Caco-2 (cell line): ENCODE measurements around the gene VTI1A. TPM values are rescaled to one million over a fixed set of nuclear protein-coding genes. Genes with fewer than 3 reads are reported as not detected.

Experiments used
- BruUV-seq: library from RNA; stranded (reverse); fragments of 400-500 nt; replicated peaks from 2 replicates; lab custom pipeline; 2021; lab: Mats Ljungman, UMichigan
- CTCF ChIA-PET: fragments of 300-600 bp; sonication (Branson Sonifier 250); formaldehyde crosslinking; loops from one replicate; lab custom pipeline; 2022; ENCODE audit warnings: antibody characterized with exemption; lab: Charles Lee
- POLR2A ChIA-PET: fragments of 300-600 bp; sonication (Branson Sonifier 250); formaldehyde crosslinking; loops from one replicate; lab custom pipeline; 2022; ENCODE audit warnings: antibody characterized with exemption; lab: Charles Lee
- DNase-seq, 2 experiments: peaks; one replicate each; pipeline versions ENCODE4 v3.0.0 to v3.0.0-alpha.2; 2020 to 2022
- H3K27me3 ChIP-seq: replicated peaks from 2 replicates; pipeline ENCODE4 v1.6.0; 2011; ENCODE audit warnings: low read length; ENCODE audit not compliant: control insufficient read depth, insufficient read depth
- H3K36me3 ChIP-seq: 2 replicates; pipeline ENCODE4 v1.5.1; 2011; ENCODE audit warnings: low read length; ENCODE audit not compliant: control insufficient read depth, insufficient read depth
- H3K4me1 ChIP-seq: fragments of 250-450 bp; sonication (Bioruptor Pico); 2 replicates; pipeline ENCODE4 v1.5.1; 2020; ENCODE audit warnings: mild to moderate bottlenecking
- H3K4me3 ChIP-seq: 2 replicates; pipeline ENCODE4 v1.5.1; 2011; ENCODE audit warnings: low read depth, mild to moderate bottlenecking, control low read depth, low read length
- H3K9me3 ChIP-seq: fragments of 250-450 bp; sonication (Bioruptor Pico); 2 replicates; pipeline ENCODE4 v1.5.1; 2020; ENCODE audit warnings: mild to moderate bottlenecking, moderate library complexity
- H3K27ac Mint-ChIP-seq: one replicate; pipeline ENCODE4 v1.8.0; 2022; ENCODE audit warnings: mixed read lengths; ENCODE audit not compliant: unreplicated experiment
- H3K27me3 Mint-ChIP-seq: one replicate; pipeline ENCODE4 v1.8.0; 2022; ENCODE audit warnings: mixed read lengths; ENCODE audit not compliant: insufficient read depth, unreplicated experiment
- H3K36me3 Mint-ChIP-seq: one replicate; pipeline ENCODE4 v1.8.0; 2022; ENCODE audit warnings: mild to moderate bottlenecking, mixed read lengths; ENCODE audit not compliant: insufficient read depth, unreplicated experiment
- H3K4me1 Mint-ChIP-seq: one replicate; pipeline ENCODE4 v1.8.0; 2022; ENCODE audit warnings: low read depth, mixed read lengths; ENCODE audit not compliant: unreplicated experiment
- H3K4me3 Mint-ChIP-seq: one replicate; pipeline ENCODE4 v1.8.0; 2022; ENCODE audit warnings: mild to moderate bottlenecking, moderate library complexity, mixed read lengths; ENCODE audit not compliant: unreplicated experiment
- H3K9me3 Mint-ChIP-seq: one replicate; pipeline ENCODE4 v1.8.0; 2022; ENCODE audit warnings: mixed read lengths; ENCODE audit not compliant: unreplicated experiment
- intact Hi-C: fragments of 100-400 bp; cut with micrococcal nuclease; formaldehyde crosslinking; loops from one replicate; pipeline ENCODE4 v1.10.0; 2022; ENCODE audit not compliant: unreplicated experiment
- total RNA-seq: library from RNA; stranded (reverse); gene quantifications from 2 replicates; pipeline ENCODE4 v1.2.3, GENCODE V29; 2022
- TF ChIP-seq, protein P1 (sequence below), 2 experiments: fragments of 200-600 bp in 1 of 2; IDR thresholded peaks; 1 replicate in 1 of 2; 2 replicates in 1 of 2; pipeline versions ENCODE4 v1.5.1 to v1.8.0; 2011 to 2022; ENCODE audit warnings: antibody characterized with exemption in 1 of 2, control low read depth in 1 of 2, inconsistent platforms in 1 of 2, low read depth in 1 of 2, low read length in 1 of 2, mild to moderate bottlenecking in 1 of 2, moderate library complexity in 1 of 2; ENCODE audit not compliant: insufficient read depth in 1 of 2, severe bottlenecking in 1 of 2, unreplicated experiment in 1 of 2

VTI1A gene
- total RNA-seq, 1 experiment from 2014 or later, result 45.6 TPM

DNA sequence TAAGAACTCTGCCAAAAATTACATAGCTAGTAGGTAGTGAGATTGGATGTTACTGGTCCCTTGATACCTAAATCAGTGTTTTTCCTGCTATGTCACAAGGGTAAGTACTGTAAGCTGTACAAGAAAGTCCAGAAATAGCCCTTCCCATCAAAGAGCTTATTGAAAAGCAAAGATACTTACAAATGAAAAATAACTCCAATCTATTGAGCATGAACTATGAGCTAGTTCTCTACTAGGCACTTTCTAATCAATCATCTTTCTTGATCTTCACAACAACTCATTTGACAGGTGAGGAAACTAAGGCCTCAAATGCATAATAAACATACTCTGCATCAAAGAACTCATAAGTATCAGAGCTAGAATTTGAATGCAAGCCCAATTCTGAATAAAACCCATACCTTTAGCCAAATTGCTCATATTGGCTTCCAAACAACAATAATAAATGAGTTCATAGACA lies 253.2 kb downstream of the VTI1A start:
- TF ChIP-seq, protein P1, sequence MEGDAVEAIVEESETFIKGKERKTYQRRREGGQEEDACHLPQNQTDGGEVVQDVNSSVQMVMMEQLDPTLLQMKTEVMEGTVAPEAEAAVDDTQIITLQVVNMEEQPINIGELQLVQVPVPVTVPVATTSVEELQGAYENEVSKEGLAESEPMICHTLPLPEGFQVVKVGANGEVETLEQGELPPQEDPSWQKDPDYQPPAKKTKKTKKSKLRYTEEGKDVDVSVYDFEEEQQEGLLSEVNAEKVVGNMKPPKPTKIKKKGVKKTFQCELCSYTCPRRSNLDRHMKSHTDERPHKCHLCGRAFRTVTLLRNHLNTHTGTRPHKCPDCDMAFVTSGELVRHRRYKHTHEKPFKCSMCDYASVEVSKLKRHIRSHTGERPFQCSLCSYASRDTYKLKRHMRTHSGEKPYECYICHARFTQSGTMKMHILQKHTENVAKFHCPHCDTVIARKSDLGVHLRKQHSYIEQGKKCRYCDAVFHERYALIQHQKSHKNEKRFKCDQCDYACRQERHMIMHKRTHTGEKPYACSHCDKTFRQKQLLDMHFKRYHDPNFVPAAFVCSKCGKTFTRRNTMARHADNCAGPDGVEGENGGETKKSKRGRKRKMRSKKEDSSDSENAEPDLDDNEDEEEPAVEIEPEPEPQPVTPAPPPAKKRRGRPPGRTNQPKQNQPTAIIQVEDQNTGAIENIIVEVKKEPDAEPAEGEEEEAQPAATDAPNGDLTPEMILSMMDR (IDR thresholded peaks at IDR 0.05; ENCODE audit: insufficient read depth in 1 of 2, low read depth in 1 of 2, low read length in 1 of 2, severe bottlenecking in 1 of 2, unreplicated experiment in 1 of 2), result no peak
- Mint-ChIP-seq H3K9me3 (no peaks in the 10 kb centered on the region), H3K36me3 (no peaks in the 10 kb centered on the region), H3K4me3 (no peak overlapping the region), H3K4me1 (no peaks in the 10 kb centered on the region), H3K27me3 (no peaks in the 10 kb centered on the region), H3K27ac (no peak overlapping the region)
- Histone ChIP-seq H3K36me3 (no peaks in the 10 kb centered on the region), H3K27me3 (no peaks in the 10 kb centered on the region), H3K4me3 (no peak overlapping the region), H3K4me1 (peaks cover 5% of the 10 kb centered on the region), H3K9me3 (no peaks in the 10 kb centered on the region)
- BruUV-seq, result no TSS peak
- intact Hi-C loops, result no loop called here
- no peak for DNase-seq
- ChIA-PET CTCF (no interaction called here), POLR2A (no interaction called here)

DNA sequence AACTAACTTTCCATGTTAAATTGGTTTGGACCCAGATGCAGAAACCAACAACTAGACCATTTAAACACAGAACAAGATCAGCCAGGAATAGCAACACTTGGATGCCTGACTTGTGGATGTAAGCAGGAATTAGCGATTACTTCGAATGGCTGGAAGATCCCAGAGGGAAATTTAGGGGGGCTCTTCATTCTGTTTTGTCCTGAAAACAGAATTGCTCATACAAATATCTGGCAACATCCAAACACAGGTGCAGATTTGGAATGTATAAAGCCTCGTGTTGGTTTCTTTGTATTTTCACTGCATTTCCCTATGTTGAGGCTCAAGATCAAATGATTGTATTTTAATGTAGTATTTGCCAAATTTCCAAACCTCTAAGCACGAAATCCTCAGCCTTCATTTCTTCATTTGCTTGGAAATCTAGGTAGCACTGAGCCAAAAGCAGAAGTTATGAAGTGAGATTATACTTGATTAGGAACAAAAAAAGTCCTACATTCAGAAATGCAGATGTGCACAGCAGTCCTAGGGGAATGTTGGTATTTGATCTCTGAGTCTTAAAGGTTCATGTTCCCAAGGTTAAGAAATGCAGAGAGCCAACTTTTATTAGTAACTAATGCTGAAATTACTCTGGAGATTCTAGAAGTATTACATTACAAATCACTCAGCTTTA lies 254.3 kb downstream of the VTI1A start:
- BruUV-seq, result no TSS peak
- intact Hi-C loops, result no loop called here
- Histone ChIP-seq H3K36me3 (no peaks in the 10 kb centered on the region), H3K9me3 (no peaks in the 10 kb centered on the region), H3K4me3 (no peak overlapping the region), H3K4me1 (no peaks in the 10 kb centered on the region), H3K27me3 (no peaks in the 10 kb centered on the region)
- no peak overlapping the region for H3K4me3 Mint-ChIP-seq
- H3K27ac Mint-ChIP-seq, result no peak overlapping the region
- DNase-seq, result no peak
- TF ChIP-seq, protein P1 (IDR thresholded peaks at IDR 0.05; ENCODE audit: insufficient read depth in 1 of 2, low read depth in 1 of 2, low read length in 1 of 2, severe bottlenecking in 1 of 2, unreplicated experiment in 1 of 2), result no peak
- ChIA-PET CTCF (no interaction called here), POLR2A (no interaction called here)
- H3K4me1 Mint-ChIP-seq, result no peaks in the 10 kb centered on the region
- H3K27me3 Mint-ChIP-seq, result no peaks in the 10 kb centered on the region
- no peaks in the 10 kb centered on the region for H3K36me3 Mint-ChIP-seq
- no peaks in the 10 kb centered on the region for H3K9me3 Mint-ChIP-seq

DNA sequence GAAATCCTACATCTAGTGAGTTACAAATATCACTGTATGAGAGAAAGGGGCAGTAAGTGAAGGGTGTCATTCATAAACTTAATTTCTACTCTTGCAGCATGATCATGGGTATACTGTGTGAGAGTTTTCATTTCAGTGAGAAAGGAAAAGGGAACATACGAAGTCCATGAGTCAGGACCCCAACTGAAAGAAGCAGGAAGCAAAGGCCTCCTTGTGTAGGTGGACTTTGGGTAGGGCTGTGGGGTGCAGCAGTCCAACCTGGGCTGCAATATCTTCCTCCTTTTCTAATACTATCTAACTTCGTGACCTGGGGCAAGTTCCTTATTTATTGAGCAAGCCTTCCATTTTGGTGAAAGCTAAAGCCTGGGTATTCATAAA lies 254.9 kb downstream of the VTI1A start:
- H3K27ac Mint-ChIP-seq, result no peak overlapping the region
- POLR2A ChIA-PET, result no interaction called here
- no peaks in the 10 kb centered on the region for H3K9me3 ChIP-seq

More for the DNA sequence above, 254.9 kb downstream of the VTI1A start:
- Histone ChIP-seq H3K27me3 (no peaks in the 10 kb centered on the region), H3K36me3 (no peaks in the 10 kb centered on the region), H3K4me3 (no peak overlapping the region), H3K4me1 (no peaks in the 10 kb centered on the region)
- H3K4me3 Mint-ChIP-seq, result no peak overlapping the region
- TF ChIP-seq, protein P1 (IDR thresholded peaks at IDR 0.05; ENCODE audit: insufficient read depth in 1 of 2, low read depth in 1 of 2, low read length in 1 of 2, severe bottlenecking in 1 of 2, unreplicated experiment in 1 of 2), result no peak
- intact Hi-C loops, result no loop called here
- no TSS peak for BruUV-seq
- no peak for DNase-seq
- H3K36me3 Mint-ChIP-seq, result no peaks in the 10 kb centered on the region
- H3K27me3 Mint-ChIP-seq, result no peaks in the 10 kb centered on the region
- CTCF ChIA-PET, result no interaction called here
- no peaks in the 10 kb centered on the region for H3K4me1 Mint-ChIP-seq
- no peaks in the 10 kb centered on the region for H3K9me3 Mint-ChIP-seq
